Glutamatergic neuron (in vitro differentiated cells): ENCODE results near the gene RSRC1. TPM values are rescaled to one million over a fixed set of nuclear protein-coding genes. Genes with fewer than 3 reads are reported as not detected.

Experiments
- DNase-seq: peaks from one replicate; pipeline ENCODE4 v3.0.0; 2022
- H3K27ac Mint-ChIP-seq: one replicate; pipeline ENCODE4 v1.8.0; 2020; ENCODE audit warnings: mild to moderate bottlenecking, mixed read lengths, inconsistent platforms; ENCODE audit not compliant: unreplicated experiment
- H3K27me3 Mint-ChIP-seq: one replicate; pipeline ENCODE4 v1.8.0; 2020; ENCODE audit warnings: mild to moderate bottlenecking, moderate library complexity, mixed read lengths, inconsistent platforms; ENCODE audit not compliant: unreplicated experiment
- H3K36me3 Mint-ChIP-seq: one replicate; pipeline ENCODE4 v1.8.0; 2020; ENCODE audit warnings: mild to moderate bottlenecking, mixed read lengths, inconsistent platforms; ENCODE audit not compliant: unreplicated experiment
- H3K4me1 Mint-ChIP-seq: one replicate; pipeline ENCODE4 v1.8.0; 2020; ENCODE audit warnings: mild to moderate bottlenecking, low read depth, mixed read lengths, inconsistent platforms; ENCODE audit not compliant: unreplicated experiment
- H3K4me3 Mint-ChIP-seq: one replicate; pipeline ENCODE4 v1.8.0; 2020; ENCODE audit warnings: mild to moderate bottlenecking, mixed read lengths, inconsistent platforms; ENCODE audit not compliant: unreplicated experiment
- H3K9me3 Mint-ChIP-seq: one replicate; pipeline ENCODE4 v1.8.0; 2020; ENCODE audit warnings: mild to moderate bottlenecking, moderate library complexity, mixed read lengths, inconsistent platforms; ENCODE audit not compliant: unreplicated experiment
- total RNA-seq: library from RNA; stranded (reverse); fragmentation: NEBNext Ultra II Directional; extraction: Animal tissue kit (Norgen Biotek cat#: 25700); gene quantifications from one replicate; pipeline ENCODE4 v1.2.1, GENCODE V29; 2021; ENCODE audit not compliant: unreplicated experiment
- TF ChIP-seq, protein P1 (sequence below): fragments of 200-600 bp; sonication (generic); IDR thresholded peaks from one replicate; pipeline ENCODE4 v1.5.0; 2021; ENCODE audit not compliant: partially characterized antibody, unreplicated experiment

Gene RSRC1
- total RNA-seq, 1 donor from 2014 or later, result 93.9 TPM

DNA sequence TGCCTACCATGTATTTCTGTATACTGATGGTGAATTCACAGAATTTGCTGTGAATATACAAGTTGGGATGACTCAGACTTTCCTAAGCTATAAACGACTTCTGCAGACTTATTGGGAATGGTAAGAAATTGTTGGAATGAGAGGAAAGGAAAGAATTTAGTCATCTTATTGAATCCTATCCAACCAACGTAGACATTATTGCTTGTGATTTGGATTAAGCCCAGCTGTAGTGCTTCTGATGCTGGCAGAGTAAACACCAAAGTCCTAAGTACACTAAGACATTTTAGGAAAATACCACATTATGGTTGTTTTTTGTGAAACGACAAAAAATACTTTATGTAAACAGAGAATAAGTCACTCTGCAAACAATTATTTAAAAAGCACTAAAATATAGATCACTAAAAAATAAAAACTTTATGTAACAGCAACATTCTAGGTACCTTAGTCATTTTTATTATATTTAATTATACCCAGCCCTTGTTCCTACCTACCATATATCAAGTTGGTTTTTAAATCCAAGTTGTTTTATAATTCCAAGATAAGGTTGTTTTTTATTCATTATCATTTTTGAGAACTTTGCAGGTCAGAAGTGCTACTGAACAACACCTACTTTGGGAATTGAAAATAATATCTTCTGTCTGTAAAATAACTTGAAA is 361.9 kb downstream of the RSRC1 start:
- no peak for DNase-seq
- TF ChIP-seq, protein P1, sequence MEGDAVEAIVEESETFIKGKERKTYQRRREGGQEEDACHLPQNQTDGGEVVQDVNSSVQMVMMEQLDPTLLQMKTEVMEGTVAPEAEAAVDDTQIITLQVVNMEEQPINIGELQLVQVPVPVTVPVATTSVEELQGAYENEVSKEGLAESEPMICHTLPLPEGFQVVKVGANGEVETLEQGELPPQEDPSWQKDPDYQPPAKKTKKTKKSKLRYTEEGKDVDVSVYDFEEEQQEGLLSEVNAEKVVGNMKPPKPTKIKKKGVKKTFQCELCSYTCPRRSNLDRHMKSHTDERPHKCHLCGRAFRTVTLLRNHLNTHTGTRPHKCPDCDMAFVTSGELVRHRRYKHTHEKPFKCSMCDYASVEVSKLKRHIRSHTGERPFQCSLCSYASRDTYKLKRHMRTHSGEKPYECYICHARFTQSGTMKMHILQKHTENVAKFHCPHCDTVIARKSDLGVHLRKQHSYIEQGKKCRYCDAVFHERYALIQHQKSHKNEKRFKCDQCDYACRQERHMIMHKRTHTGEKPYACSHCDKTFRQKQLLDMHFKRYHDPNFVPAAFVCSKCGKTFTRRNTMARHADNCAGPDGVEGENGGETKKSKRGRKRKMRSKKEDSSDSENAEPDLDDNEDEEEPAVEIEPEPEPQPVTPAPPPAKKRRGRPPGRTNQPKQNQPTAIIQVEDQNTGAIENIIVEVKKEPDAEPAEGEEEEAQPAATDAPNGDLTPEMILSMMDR, result no peak
- Mint-ChIP-seq H3K9me3 (no peaks in the 10 kb centered on the region), H3K36me3 (no peaks in the 10 kb centered on the region), H3K4me3 (no peak overlapping the region), H3K27me3 (no peaks in the 10 kb centered on the region), H3K27ac (no peak overlapping the region), H3K4me1 (no peaks in the 10 kb centered on the region)

DNA sequence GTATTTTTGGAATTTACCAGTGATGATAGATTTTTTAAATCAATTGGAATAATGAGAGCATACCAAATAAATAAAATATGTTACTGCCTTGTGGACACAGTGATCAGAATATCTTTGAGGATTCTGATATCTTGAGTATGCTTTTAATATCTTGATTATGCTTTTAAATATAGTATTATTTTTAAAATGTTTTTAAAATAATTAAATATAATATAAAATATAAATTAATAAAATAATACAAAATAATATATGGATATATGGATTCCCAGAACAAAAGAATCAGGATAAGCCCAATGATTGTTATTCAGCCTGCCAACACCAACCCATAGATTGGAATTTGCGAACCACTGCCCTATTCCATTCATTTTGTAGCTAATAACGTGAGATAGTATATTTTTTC is 369.2 kb downstream of the RSRC1 start:
- H3K27ac Mint-ChIP-seq, result no peak overlapping the region
- H3K9me3 Mint-ChIP-seq, result no peaks in the 10 kb centered on the region
- TF ChIP-seq, protein P1, result no peak

DNA sequence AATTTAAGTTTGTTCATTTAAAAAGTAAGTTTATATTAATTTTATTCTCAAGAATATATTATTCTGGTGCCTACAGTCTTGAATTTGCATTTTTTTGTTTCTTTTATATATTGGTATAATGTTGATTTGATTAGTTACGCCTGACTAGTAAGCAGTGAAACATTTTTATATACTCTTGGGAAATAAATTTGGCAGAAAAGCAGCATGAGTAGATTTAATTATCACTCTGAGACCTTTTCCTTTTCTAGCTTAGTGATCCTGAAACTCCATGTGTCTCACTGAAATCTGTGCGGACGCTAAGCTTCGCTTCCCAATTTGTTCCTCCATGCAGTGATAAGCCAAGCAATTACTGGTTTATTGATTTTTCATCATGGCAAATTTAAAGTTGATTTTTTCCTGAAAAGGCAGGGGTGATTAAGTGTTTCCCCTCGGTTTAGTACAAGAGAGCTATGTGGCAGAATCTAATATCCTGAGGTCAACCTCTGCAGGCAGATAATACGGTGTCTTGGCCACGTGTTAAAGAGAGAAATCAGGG is 373.9 kb downstream of the RSRC1 start:
- H3K9me3 Mint-ChIP-seq, result no peaks in the 10 kb centered on the region
- peaks cover 26% of the 10 kb centered on the region for H3K4me1 Mint-ChIP-seq
- no peak for DNase-seq
- H3K27me3 Mint-ChIP-seq, result no peaks in the 10 kb centered on the region
- H3K4me3 Mint-ChIP-seq, result peak overlapping the region; percentile 32
- TF ChIP-seq, protein P1, result no peak
- peak overlapping the region; percentile 76 for H3K27ac Mint-ChIP-seq
- no peaks in the 10 kb centered on the region for H3K36me3 Mint-ChIP-seq

More for the DNA sequence above, 369.2 kb downstream of the RSRC1 start:
- no peak overlapping the region for H3K4me3 Mint-ChIP-seq
- H3K36me3 Mint-ChIP-seq, result no peaks in the 10 kb centered on the region
- peaks cover 20% of the 10 kb centered on the region for H3K4me1 Mint-ChIP-seq
- no peaks in the 10 kb centered on the region for H3K27me3 Mint-ChIP-seq
- no peak for DNase-seq

DNA sequence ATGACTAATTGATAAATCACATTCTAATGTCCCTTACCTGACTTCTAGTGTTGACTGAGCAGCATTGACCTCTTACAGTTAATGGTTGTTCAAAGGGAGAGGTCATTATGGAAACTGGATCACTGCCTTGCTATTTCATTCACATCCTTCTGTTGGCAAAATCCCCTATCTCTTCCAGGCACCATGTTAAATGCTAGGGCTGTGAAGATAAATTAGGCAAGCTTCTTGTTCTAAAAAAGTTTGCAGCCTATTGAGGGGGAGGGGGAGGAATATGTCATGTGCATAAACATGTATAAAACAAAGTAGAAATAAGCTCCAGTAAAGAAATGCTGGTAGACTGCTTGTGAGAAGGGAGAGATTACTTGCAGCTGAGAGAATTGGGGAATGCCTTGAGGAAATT is 376.3 kb downstream of the RSRC1 start:
- Mint-ChIP-seq H3K27me3 (no peaks in the 10 kb centered on the region), H3K4me1 (peaks cover 24% of the 10 kb centered on the region), H3K4me3 (no peak overlapping the region), H3K9me3 (peaks cover 1% of the 10 kb centered on the region), H3K27ac (no peak overlapping the region), H3K36me3 (no peaks in the 10 kb centered on the region)
- no peak for DNase-seq
- TF ChIP-seq, protein P1, result no peak

DNA sequence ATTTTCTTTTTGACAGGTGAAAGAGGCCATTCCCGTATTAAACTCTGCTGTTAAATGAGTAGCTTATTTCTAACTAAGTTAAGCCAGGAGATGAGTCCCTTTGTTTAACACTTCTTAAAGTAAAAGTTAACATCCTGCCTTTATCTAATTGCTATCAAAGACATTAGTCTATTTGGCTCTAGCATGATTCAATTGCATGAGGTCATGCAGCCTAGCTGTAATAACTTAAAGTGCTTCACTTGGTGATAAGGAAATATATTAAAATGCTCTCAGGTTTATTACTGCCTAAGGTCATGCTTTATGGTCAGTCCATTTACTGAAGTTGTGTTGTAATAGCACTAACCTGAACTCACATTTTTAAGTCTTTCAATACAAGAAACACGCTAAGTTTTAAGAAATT is 378.8 kb downstream of the RSRC1 start:
- H3K27me3 Mint-ChIP-seq, result no peaks in the 10 kb centered on the region
- H3K4me3 Mint-ChIP-seq, result no peak overlapping the region
- DNase-seq, result no peak
- H3K27ac Mint-ChIP-seq, result peak overlapping the region; percentile 88
- peaks cover 1% of the 10 kb centered on the region for H3K9me3 Mint-ChIP-seq
- H3K4me1 Mint-ChIP-seq, result peaks cover 18% of the 10 kb centered on the region
- TF ChIP-seq, protein P1, result no peak
- H3K36me3 Mint-ChIP-seq, result no peaks in the 10 kb centered on the region
